ENCODE results near the gene TMPRSS3. TPM values are rescaled to one million over a fixed set of nuclear protein-coding genes. Genes with fewer than 3 reads are reported as not detected.

Gene TMPRSS3
- total and polyA plus RNA-seq, 9 of the 15 experiments (the other 6 are each of a cell fraction or from before 2014, with no cell fraction given), result 0.07 TPM; not detected in 8

DNA sequence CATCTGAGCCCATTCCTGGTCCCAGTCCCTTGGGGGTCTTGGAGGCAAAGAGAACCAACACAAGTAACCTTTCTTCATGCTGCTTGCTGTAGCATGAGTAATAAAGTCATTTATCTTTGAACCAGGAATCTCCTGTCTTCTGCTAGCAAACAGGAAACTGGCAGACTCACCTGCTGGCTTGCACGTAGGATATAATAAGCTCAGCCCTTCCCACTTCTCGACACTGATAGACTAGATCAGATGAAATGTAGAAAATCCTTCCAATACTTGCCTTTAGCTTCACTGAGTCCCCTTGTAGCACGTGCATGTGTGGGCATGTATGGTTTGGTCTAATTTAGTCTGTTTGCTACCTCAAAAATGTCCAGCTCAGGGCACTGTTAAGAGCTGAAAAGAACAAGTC lies 38.5 kb downstream of the TMPRSS3 start:
- 0 out of 2 replicates have a peak, but pooled peaks cover 2% of the 10 kb centered on the region for H3K9me3 ChIP-seq (replicated peaks; ENCODE audit: control insufficient read depth, insufficient read depth, low read depth, low read length)
- no peaks in the 10 kb centered on the region; a peak in 1 of 5 replicates for H3K4me1 ChIP-seq (replicated peaks in 1 of 2; ENCODE audit: control insufficient read depth in 2 of 2, insufficient read depth in 2 of 2, low read length in 2 of 2)
- ATAC-seq (no peak), FAIRE-seq (no peak), DNase-seq (ENCODE audit: extremely low read depth in 1 of 4, low spot score in 3 of 4) (no peak)
- BruUV-seq (replicated peaks), result no TSS peak
- no peak overlapping the region for H3K4me2 ChIP-seq (ENCODE audit: insufficient read depth, low read length)
- no peak overlapping the region for H3K27ac ChIP-seq (ENCODE audit: extremely low read depth, low read depth, low read length)
- ChIA-PET POLR2A (no interaction called here), CTCF (ENCODE audit: low intra/inter-chr PET ratio) (no interaction called here)
- in situ Hi-C loops (cut with MboI) (no loop called here), intact Hi-C loops (cut with micrococcal nuclease) (no loop called here)
- H3K9me1 ChIP-seq (ENCODE audit: control insufficient read depth, insufficient read depth, low read length), result no peaks in the 10 kb centered on the region
- H2AFZ ChIP-seq (ENCODE audit: low read depth, low read length), result no peak overlapping the region
- H3K79me2 ChIP-seq (ENCODE audit: control insufficient read depth, insufficient read depth, low read length), result no peaks in the 10 kb centered on the region
- H3K4me3 ChIP-seq, result no peak overlapping the region
- H3K9ac ChIP-seq (ENCODE audit: insufficient read depth in 1 of 2, low read depth in 2 of 2, low read length in 2 of 2), result no peak overlapping the region
- no peaks in the 10 kb centered on the region; the same call in 1 of the 2 replicates for H4K20me1 ChIP-seq (replicated peaks; ENCODE audit: control insufficient read depth, insufficient read depth, low read length)
- 5% methylated on average over 3 of the region's 3 CpGs for WGBS (ENCODE audit: insufficient coverage, low coverage, missing lambda C conversion rate)
- TF ChIP-seq, protein P1, sequence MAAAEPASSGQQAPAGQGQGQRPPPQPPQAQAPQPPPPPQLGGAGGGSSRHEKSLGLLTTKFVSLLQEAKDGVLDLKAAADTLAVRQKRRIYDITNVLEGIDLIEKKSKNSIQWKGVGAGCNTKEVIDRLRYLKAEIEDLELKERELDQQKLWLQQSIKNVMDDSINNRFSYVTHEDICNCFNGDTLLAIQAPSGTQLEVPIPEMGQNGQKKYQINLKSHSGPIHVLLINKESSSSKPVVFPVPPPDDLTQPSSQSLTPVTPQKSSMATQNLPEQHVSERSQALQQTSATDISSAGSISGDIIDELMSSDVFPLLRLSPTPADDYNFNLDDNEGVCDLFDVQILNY (CRISPR knock-in tag; IDR thresholded peaks at IDR 0.05), result no peak
- TF ChIP-seq ESRRB (CRISPR knock-in tag; IDR thresholded peaks at IDR 0.05; ENCODE audit: borderline replicate concordance) (no peak), ZNF696 (CRISPR knock-in tag; conservative IDR thresholded peaks at IDR 0.05) (no peak), SMAD2 (IDR thresholded peaks at IDR 0.05; ENCODE audit: low read depth, low read length) (no peak), BRD9 (IDR thresholded peaks at IDR 0.05; ENCODE audit: low read depth, partially characterized antibody) (no peak), TBP (optimal IDR thresholded peaks at IDR 0.05; ENCODE audit: low read depth, low read length) (no peak), POLR3A (IDR thresholded peaks at IDR 0.05; ENCODE audit: borderline replicate concordance, extremely low read depth, insufficient read depth, insufficient read length) (no peak), HMGN3 (IDR thresholded peaks at IDR 0.05; ENCODE audit: borderline replicate concordance, extremely low read depth, insufficient read length, low read depth, low read length) (no peak), GABPB2 (CRISPR knock-in tag; conservative IDR thresholded peaks at IDR 0.05) (no peak), JUNB (CRISPR knock-in tag; conservative IDR thresholded peaks at IDR 0.05) (no peak), KDM4B (IDR thresholded peaks at IDR 0.05; ENCODE audit: borderline replicate concordance in 2 of 2, low read depth in 1 of 2) (no peak), ARID2 (IDR thresholded peaks at IDR 0.05) (no peak)
- TF ChIP-seq, protein P2, sequence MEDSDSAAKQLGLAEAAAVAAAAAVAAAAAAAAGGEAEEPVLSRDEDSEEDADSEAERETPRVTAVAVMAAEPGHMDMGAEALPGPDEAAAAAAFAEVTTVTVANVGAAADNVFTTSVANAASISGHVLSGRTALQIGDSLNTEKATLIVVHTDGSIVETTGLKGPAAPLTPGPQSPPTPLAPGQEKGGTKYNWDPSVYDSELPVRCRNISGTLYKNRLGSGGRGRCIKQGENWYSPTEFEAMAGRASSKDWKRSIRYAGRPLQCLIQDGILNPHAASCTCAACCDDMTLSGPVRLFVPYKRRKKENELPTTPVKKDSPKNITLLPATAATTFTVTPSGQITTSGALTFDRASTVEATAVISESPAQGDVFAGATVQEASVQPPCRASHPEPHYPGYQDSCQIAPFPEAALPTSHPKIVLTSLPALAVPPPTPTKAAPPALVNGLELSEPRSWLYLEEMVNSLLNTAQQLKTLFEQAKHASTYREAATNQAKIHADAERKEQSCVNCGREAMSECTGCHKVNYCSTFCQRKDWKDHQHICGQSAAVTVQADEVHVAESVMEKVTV (CRISPR knock-in tag; IDR thresholded peaks at IDR 0.05), result no peak
- TF ChIP-seq, protein P3, sequence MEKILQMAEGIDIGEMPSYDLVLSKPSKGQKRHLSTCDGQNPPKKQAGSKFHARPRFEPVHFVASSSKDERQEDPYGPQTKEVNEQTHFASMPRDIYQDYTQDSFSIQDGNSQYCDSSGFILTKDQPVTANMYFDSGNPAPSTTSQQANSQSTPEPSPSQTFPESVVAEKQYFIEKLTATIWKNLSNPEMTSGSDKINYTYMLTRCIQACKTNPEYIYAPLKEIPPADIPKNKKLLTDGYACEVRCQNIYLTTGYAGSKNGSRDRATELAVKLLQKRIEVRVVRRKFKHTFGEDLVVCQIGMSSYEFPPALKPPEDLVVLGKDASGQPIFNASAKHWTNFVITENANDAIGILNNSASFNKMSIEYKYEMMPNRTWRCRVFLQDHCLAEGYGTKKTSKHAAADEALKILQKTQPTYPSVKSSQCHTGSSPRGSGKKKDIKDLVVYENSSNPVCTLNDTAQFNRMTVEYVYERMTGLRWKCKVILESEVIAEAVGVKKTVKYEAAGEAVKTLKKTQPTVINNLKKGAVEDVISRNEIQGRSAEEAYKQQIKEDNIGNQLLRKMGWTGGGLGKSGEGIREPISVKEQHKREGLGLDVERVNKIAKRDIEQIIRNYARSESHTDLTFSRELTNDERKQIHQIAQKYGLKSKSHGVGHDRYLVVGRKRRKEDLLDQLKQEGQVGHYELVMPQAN (IDR thresholded peaks at IDR 0.05; ENCODE audit: borderline replicate concordance), result no peak
- H3K27me3 ChIP-seq (ENCODE audit: control insufficient read depth in 2 of 2, insufficient read depth in 2 of 2, low read length in 2 of 2), result peaks cover 19 to 62% of the 10 kb centered on the region in 2 experiments
- H3K36me3 ChIP-seq (ENCODE audit: control insufficient read depth, insufficient read depth, low read length), result no peaks in the 10 kb centered on the region
